NCI-H1417 treated with DMSO at 0.1 percent for 48 hours (cell line): ENCODE results near the gene IZUMO4.

Experiments used
- DNase-seq: peaks from one replicate; lab custom pipeline; 2025; lab: John Stamatoyannopoulos, UW

IZUMO4 gene

GRCh38 chr19:2059422-2060201 lies 37.1 kb upstream of the IZUMO4 start:
- no peak for DNase-seq

GRCh38 chr19:2060884-2061494 lies 35.7 kb upstream of the IZUMO4 start:
- DNase-seq = no peak

GRCh38 chr19:2061495-2062388 lies 35.0 kb upstream of the IZUMO4 start:
- DNase-seq = peak; percentile 98

DNA sequence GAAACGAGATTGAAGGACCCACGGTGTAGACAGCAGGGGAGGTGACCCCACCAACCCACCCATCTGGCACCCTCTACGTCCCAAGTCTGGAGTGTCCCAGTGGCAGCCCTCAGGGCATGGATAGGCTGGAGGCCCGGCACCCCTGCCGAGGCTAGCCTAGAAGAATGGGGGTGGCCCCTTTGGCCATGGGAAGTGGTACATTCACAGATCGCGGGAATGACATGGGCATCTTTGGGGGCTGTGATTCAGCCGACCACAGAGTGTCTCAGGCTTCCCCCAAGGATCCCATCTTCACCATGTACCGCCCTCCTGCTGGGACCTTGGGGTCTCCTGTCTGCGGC lies 34.4 kb upstream of the IZUMO4 start:
- DNase-seq = no peak

DNA sequence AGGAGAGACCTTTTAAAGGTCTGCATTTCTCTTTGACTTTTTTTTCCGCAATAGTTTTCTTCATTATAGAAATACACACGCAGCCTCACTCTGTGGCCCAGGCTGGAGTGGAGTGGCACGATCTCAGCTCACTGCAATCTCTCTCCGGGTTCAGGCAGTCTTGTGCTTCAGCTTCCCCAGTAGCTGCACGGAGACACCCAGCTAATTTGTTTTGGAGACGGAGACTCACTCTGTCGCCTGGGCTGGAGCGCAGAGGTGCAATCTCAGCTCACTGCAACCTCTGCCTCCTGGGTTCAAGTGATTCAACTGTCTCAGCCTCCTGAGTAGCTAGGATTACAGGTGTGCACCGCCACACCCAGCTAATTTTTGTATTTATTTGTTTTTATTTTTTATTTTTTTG lies 33.9 kb upstream of the IZUMO4 start:
- DNase-seq = no peak

DNA sequence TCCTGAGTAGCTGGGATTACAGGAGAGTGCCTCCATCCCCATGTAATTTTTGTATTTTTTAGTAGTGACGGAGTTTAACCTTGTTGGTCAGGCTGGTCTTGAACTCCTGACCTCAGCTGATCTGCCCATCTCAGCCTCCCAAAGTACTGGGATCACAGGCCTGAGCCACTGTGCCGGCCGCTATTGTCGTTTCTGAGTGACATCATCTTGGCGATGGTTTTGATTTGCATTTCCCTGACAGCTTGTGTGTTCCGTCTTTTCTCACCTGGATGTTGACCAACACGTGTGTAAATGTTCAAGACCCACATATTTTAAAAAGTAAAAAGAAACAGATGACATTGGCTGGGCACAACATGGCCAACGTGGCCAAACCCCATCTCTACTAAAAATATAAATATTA lies 32.9 kb upstream of the IZUMO4 start:
- no peak for DNase-seq

- no peak for DNase-seq
Observed at GRCh38 chr19:2064395-2064787, 32.3 kb upstream of the IZUMO4 start.

DNA sequence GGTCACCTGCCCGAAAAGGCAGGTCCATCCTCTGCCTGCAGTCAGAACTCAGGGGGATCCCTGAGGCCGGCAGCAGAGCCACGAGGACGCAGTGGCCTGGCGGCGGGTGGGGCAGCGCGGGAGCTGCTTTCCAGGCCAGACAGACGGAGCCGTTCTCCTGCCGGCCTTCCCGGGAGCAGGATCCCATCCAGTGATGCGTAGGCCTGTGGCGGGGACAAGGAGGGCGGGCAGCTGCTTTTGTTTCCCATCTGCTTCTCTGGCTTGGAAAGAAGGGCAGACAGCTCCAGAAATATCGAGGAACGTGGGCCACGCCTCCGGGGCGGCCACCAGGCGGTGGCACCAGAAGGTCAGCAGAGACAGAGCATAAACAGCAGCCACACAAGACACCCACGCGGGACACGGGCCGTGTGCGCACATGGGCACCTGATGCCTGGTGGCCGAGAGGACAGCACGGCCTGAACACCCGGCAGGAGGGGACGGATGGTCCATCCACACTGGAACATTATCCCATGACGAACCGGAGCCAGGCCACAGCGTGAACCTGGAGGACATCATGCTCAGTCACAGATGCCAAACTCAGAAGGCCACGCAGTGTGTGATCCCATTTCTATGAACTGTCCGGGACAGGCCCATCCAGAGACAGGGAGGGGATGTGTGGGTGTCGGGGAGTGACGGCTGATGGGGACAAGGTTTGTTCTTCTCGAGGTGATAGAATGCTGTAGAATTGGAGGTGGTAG lies 31.8 kb upstream of the IZUMO4 start:
- no peak for DNase-seq

DNA sequence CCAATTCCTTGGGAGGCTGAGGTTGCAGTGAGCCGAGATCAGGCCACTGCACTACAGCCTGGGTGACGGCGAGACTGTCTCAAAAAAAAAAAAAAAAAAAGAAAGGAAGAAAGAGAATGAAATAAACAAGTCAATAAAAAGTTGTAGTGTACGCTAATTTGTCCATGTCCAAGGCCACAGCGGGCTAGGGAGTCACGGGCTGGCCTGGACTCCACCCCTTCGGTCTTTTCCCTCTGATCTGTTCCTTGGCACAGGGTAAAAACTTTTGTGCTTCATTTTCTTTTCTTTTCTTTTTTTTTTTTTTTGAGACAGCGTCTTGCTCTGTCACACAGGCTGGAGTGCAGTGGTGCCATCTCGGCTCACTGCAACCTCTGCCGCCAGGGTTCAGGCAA lies 26.3 kb upstream of the IZUMO4 start:
- DNase-seq = no peak

GRCh38 chr19:2070986-2071673 lies 25.6 kb upstream of the IZUMO4 start:
- no peak for DNase-seq

- no peak for DNase-seq
Observed at GRCh38 chr19:2072757-2073551, 23.8 kb upstream of the IZUMO4 start.

- DNase-seq = no peak
Observed at GRCh38 chr19:2076526-2076944, 20.2 kb upstream of the IZUMO4 start.

DNA sequence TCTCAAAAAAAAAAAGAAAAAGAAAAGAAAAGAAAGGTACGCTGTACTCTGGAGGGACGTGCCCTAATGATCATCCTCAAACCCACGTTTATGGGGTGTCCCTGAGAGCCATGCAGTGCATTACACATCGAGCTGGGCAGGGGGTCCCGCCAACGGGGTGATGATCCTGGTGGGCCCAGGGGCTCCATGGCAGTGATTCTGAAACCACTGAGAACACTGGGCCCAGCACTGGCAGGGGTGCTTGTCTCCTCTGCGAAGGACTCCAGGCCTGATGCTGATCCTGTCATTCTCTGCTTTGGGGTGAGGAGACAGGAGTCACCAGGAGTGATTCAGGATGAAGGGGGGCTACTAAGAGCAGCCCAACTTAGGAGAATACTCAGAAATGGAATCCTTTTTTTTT lies 19.3 kb upstream of the IZUMO4 start:
- DNase-seq = no peak

- DNase-seq = no peak
Observed at GRCh38 chr19:2077833-2078619, 18.7 kb upstream of the IZUMO4 start.

GRCh38 chr19:2079076-2079864 lies 17.4 kb upstream of the IZUMO4 start:
- DNase-seq = no peak

- no peak for DNase-seq
Observed at GRCh38 chr19:2079865-2080301, 16.8 kb upstream of the IZUMO4 start.

GRCh38 chr19:2080336-2080988 lies 16.3 kb upstream of the IZUMO4 start:
- no peak for DNase-seq
